ENCODE data around the gene TSPEAR. TPM values are rescaled to one million over a fixed set of nuclear protein-coding genes. Genes with fewer than 3 reads are reported as not detected.

Gene TSPEAR
- total RNA-seq, 1 experiment from 2014 or later: 2.1 TPM

DNA sequence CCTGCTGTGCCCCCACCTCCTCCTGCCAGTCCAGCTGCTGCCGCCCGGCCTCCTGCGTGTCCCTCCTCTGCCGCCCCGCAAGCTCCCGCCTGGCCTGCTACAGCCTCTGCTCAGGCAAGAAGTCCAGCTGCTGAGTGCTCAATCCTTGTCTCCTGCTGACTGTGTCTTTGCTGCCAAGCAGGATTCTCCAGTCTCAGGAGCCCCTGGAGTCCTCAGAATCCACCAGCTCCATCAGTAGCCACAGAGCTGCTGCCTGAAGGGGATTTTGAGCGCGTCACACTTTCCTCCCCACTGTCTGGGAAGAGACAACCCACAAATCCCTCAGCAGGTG lies 64.2 kb downstream of the TSPEAR start:
- Mint-ChIP-seq H3K4me3 (no peak overlapping the region), H3K27ac (no peak overlapping the region), H3K4me1 (peaks cover 10% of the 10 kb centered on the region), H3K9me3 (peaks cover 18% of the 10 kb centered on the region), H3K27me3 (ENCODE audit: low read depth) (peaks cover 4% of the 10 kb centered on the region; the same call in 1 of the 2 replicates), H3K36me3 (peaks cover 16% of the 10 kb centered on the region)
- DNase-seq (ENCODE audit: low spot score) (no peak), ATAC-seq (no peak; the same call in 1 of the 2 replicates)
- TF ChIP-seq ZNF263 (CRISPR knock-in tag; IDR thresholded peaks at IDR 0.05; ENCODE audit: low read depth) (no peak), NFE2L1 (CRISPR knock-in tag; IDR thresholded peaks at IDR 0.05) (no peak), ZNF416 (CRISPR knock-in tag; IDR thresholded peaks at IDR 0.05) (no peak), SP1 (CRISPR knock-in tag; conservative IDR thresholded peaks at IDR 0.05) (no peak), EMX1 (CRISPR knock-in tag; IDR thresholded peaks at IDR 0.05) (no peak), ZNF232 (CRISPR knock-in tag; IDR thresholded peaks at IDR 0.05) (no peak), JAZF1 (CRISPR knock-in tag; IDR thresholded peaks at IDR 0.05) (no peak), KAT7 (CRISPR knock-in tag; IDR thresholded peaks at IDR 0.05; ENCODE audit: borderline replicate concordance) (no peak), CREM (CRISPR knock-in tag; IDR thresholded peaks at IDR 0.05) (no peak), ESRRA (CRISPR knock-in tag; IDR thresholded peaks at IDR 0.05; ENCODE audit: borderline replicate concordance) (no peak)
- TF ChIP-seq, protein P1, sequence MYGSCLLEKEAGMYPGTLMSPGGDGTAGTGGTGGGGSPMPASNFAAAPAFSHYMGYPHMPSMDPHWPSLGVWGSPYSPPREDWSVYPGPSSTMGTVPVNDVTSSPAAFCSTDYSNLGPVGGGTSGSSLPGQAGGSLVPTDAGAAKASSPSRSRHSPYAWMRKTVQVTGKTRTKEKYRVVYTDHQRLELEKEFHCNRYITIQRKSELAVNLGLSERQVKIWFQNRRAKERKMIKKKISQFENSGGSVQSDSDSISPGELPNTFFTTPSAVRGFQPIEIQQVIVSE (CRISPR knock-in tag; IDR thresholded peaks at IDR 0.05; ENCODE audit: borderline replicate concordance): no peak
- TF ChIP-seq, protein P2, sequence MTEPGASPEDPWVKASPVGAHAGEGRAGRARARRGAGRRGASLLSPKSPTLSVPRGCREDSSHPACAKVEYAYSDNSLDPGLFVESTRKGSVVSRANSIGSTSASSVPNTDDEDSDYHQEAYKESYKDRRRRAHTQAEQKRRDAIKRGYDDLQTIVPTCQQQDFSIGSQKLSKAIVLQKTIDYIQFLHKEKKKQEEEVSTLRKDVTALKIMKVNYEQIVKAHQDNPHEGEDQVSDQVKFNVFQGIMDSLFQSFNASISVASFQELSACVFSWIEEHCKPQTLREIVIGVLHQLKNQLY (CRISPR knock-in tag; IDR thresholded peaks at IDR 0.05): no peak
- TF ChIP-seq, protein P3, sequence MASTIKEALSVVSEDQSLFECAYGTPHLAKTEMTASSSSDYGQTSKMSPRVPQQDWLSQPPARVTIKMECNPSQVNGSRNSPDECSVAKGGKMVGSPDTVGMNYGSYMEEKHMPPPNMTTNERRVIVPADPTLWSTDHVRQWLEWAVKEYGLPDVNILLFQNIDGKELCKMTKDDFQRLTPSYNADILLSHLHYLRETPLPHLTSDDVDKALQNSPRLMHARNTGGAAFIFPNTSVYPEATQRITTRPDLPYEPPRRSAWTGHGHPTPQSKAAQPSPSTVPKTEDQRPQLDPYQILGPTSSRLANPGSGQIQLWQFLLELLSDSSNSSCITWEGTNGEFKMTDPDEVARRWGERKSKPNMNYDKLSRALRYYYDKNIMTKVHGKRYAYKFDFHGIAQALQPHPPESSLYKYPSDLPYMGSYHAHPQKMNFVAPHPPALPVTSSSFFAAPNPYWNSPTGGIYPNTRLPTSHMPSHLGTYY (CRISPR knock-in tag; IDR thresholded peaks at IDR 0.05): no peak
- TF ChIP-seq, protein P4, sequence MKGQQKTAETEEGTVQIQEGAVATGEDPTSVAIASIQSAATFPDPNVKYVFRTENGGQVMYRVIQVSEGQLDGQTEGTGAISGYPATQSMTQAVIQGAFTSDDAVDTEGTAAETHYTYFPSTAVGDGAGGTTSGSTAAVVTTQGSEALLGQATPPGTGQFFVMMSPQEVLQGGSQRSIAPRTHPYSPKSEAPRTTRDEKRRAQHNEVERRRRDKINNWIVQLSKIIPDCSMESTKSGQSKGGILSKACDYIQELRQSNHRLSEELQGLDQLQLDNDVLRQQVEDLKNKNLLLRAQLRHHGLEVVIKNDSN (CRISPR knock-in tag; IDR thresholded peaks at IDR 0.05): no peak
- TF ChIP-seq, protein P5, sequence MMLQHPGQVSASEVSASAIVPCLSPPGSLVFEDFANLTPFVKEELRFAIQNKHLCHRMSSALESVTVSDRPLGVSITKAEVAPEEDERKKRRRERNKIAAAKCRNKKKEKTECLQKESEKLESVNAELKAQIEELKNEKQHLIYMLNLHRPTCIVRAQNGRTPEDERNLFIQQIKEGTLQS (CRISPR knock-in tag; conservative IDR thresholded peaks at IDR 0.05): no peak
- TF ChIP-seq, protein P6, sequence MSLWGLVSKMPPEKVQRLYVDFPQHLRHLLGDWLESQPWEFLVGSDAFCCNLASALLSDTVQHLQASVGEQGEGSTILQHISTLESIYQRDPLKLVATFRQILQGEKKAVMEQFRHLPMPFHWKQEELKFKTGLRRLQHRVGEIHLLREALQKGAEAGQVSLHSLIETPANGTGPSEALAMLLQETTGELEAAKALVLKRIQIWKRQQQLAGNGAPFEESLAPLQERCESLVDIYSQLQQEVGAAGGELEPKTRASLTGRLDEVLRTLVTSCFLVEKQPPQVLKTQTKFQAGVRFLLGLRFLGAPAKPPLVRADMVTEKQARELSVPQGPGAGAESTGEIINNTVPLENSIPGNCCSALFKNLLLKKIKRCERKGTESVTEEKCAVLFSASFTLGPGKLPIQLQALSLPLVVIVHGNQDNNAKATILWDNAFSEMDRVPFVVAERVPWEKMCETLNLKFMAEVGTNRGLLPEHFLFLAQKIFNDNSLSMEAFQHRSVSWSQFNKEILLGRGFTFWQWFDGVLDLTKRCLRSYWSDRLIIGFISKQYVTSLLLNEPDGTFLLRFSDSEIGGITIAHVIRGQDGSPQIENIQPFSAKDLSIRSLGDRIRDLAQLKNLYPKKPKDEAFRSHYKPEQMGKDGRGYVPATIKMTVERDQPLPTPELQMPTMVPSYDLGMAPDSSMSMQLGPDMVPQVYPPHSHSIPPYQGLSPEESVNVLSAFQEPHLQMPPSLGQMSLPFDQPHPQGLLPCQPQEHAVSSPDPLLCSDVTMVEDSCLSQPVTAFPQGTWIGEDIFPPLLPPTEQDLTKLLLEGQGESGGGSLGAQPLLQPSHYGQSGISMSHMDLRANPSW (CRISPR knock-in tag; conservative IDR thresholded peaks at IDR 0.05; ENCODE audit: low read depth): no peak
- TF ChIP-seq, protein P7, sequence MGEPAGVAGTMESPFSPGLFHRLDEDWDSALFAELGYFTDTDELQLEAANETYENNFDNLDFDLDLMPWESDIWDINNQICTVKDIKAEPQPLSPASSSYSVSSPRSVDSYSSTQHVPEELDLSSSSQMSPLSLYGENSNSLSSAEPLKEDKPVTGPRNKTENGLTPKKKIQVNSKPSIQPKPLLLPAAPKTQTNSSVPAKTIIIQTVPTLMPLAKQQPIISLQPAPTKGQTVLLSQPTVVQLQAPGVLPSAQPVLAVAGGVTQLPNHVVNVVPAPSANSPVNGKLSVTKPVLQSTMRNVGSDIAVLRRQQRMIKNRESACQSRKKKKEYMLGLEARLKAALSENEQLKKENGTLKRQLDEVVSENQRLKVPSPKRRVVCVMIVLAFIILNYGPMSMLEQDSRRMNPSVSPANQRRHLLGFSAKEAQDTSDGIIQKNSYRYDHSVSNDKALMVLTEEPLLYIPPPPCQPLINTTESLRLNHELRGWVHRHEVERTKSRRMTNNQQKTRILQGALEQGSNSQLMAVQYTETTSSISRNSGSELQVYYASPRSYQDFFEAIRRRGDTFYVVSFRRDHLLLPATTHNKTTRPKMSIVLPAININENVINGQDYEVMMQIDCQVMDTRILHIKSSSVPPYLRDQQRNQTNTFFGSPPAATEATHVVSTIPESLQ (CRISPR knock-in tag; IDR thresholded peaks at IDR 0.05): no peak
- TF ChIP-seq, protein P8, sequence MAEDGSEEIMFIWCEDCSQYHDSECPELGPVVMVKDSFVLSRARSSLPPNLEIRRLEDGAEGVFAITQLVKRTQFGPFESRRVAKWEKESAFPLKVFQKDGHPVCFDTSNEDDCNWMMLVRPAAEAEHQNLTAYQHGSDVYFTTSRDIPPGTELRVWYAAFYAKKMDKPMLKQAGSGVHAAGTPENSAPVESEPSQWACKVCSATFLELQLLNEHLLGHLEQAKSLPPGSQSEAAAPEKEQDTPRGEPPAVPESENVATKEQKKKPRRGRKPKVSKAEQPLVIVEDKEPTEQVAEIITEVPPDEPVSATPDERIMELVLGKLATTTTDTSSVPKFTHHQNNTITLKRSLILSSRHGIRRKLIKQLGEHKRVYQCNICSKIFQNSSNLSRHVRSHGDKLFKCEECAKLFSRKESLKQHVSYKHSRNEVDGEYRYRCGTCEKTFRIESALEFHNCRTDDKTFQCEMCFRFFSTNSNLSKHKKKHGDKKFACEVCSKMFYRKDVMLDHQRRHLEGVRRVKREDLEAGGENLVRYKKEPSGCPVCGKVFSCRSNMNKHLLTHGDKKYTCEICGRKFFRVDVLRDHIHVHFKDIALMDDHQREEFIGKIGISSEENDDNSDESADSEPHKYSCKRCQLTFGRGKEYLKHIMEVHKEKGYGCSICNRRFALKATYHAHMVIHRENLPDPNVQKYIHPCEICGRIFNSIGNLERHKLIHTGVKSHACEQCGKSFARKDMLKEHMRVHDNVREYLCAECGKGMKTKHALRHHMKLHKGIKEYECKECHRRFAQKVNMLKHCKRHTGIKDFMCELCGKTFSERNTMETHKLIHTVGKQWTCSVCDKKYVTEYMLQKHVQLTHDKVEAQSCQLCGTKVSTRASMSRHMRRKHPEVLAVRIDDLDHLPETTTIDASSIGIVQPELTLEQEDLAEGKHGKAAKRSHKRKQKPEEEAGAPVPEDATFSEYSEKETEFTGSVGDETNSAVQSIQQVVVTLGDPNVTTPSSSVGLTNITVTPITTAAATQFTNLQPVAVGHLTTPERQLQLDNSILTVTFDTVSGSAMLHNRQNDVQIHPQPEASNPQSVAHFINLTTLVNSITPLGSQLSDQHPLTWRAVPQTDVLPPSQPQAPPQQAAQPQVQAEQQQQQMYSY (CRISPR knock-in tag; IDR thresholded peaks at IDR 0.05): no peak
- TF ChIP-seq, protein P9, sequence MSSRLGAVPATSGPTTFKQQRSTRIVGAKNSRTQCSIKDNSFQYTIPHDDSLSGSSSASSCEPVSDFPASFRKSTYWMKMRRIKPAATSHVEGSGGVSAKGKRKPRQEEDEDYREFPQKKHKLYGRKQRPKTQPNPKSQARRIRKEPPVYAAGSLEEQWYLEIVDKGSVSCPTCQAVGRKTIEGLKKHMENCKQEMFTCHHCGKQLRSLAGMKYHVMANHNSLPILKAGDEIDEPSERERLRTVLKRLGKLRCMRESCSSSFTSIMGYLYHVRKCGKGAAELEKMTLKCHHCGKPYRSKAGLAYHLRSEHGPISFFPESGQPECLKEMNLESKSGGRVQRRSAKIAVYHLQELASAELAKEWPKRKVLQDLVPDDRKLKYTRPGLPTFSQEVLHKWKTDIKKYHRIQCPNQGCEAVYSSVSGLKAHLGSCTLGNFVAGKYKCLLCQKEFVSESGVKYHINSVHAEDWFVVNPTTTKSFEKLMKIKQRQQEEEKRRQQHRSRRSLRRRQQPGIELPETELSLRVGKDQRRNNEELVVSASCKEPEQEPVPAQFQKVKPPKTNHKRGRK (CRISPR knock-in tag; IDR thresholded peaks at IDR 0.05; ENCODE audit: borderline replicate concordance): no peak
- TF ChIP-seq, protein P10, sequence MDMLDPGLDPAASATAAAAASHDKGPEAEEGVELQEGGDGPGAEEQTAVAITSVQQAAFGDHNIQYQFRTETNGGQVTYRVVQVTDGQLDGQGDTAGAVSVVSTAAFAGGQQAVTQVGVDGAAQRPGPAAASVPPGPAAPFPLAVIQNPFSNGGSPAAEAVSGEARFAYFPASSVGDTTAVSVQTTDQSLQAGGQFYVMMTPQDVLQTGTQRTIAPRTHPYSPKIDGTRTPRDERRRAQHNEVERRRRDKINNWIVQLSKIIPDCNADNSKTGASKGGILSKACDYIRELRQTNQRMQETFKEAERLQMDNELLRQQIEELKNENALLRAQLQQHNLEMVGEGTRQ (CRISPR knock-in tag; IDR thresholded peaks at IDR 0.05): no peak
- ChIA-PET CTCF (interaction anchor here (0.6 to 2.0 kb wide), 4 partner anchors 20 to 157 kb away, joined by 3 to 4 read pairs (median 3); no protein-coding TSS in a partner anchor), POLR2A (no interaction called here)
